Fibroblast of mammary gland (primary cell): ENCODE data around the gene GALNT10.
"Not testable (repeated sequence)": the region's sequence is repeated elsewhere in the genome, so short reads cannot be mapped to it uniquely, and the experiment has no call there.

Experiments
- DNase-seq: peaks from one replicate; pipeline ENCODE4 v3.0.0-alpha.2; 2010; ENCODE audit warnings: low read depth
- H3K4me3 ChIP-seq: 2 replicates; pipeline ENCODE4 v1.5.1; 2011; ENCODE audit warnings: low read depth, mild to moderate bottlenecking, low read length, moderate library complexity; ENCODE audit not compliant: control insufficient read depth
- CTCF ChIP-seq: conservative IDR thresholded peaks from 2 replicates; pipeline ENCODE4 v1.5.1; 2011; ENCODE audit warnings: low read depth, low read length, inconsistent platforms; ENCODE audit not compliant: control insufficient read depth, insufficient read depth

Gene GALNT10

GRCh38 chr5:154190595-154191304, at the start of gene GALNT10:
Gene GALNT10, plus strand, starts transcription at chr5:154190733. Its CDS starts 134 bp downstream, at chr5:154190867.
- peak; percentile 53 for DNase-seq
- peak within 1 kb of the TSS; percentile 80 for H3K4me3 ChIP-seq
- no peak for TF ChIP-seq CTCF

- no peak for DNase-seq
- no peak for TF ChIP-seq CTCF
- H3K4me3 ChIP-seq, result no peak overlapping the region
Measured at GRCh38 chr5:154141745-154142221, 48.8 kb upstream of the GALNT10 start.

- no peak overlapping the region for H3K4me3 ChIP-seq
- DNase-seq, result no peak
- TF ChIP-seq CTCF, result no peak
Measured at GRCh38 chr5:154143211-154143641, 47.3 kb upstream of the GALNT10 start.

GRCh38 chr5:154145268-154145667, 45.3 kb upstream of the GALNT10 start:
- DNase-seq, result no peak
- TF ChIP-seq CTCF, result no peak
- H3K4me3 ChIP-seq, result no peak overlapping the region

GRCh38 chr5:154146409-154146808, 44.1 kb upstream of the GALNT10 start:
- DNase-seq, result no peak
- TF ChIP-seq CTCF, result no peak
- no peak overlapping the region for H3K4me3 ChIP-seq

GRCh38 chr5:154147666-154148065, 42.9 kb upstream of the GALNT10 start:
- no peak for DNase-seq
- H3K4me3 ChIP-seq, result no peak overlapping the region
- TF ChIP-seq CTCF, result no peak

GRCh38 chr5:154150471-154150870, 40.1 kb upstream of the GALNT10 start:
- not testable (repeated sequence) for H3K4me3 ChIP-seq, DNase-seq
